GM12878 (cell line): ENCODE measurements around the gene WDTC1. TPM values are rescaled to one million over a fixed set of nuclear protein-coding genes. Genes with fewer than 3 reads are reported as not detected.

Experiments
- ATAC-seq: fragments of 200-7000 bp; cut with Tn5 transposase; 3 replicates; pipeline ENCODE4 v1.9.1; 2020; ENCODE audit warnings: mild to moderate bottlenecking, moderate library complexity
- BruUV-seq: library from RNA; stranded (reverse); fragments of 400-500 nt; replicated peaks from 2 replicates; lab custom pipeline; 2021; lab: Mats Ljungman, UMichigan
- CTCF ChIA-PET: fragments of 300-600 bp; sonication (Branson Sonifier 250); formaldehyde crosslinking; extraction: SDS; loops from one replicate; lab custom pipeline; 2021; ENCODE audit warnings: inconsistent platforms; lab: Yijun Ruan, JAX
- POLR2A ChIA-PET: fragments of 350-600 bp; formaldehyde crosslinking; extraction: SDS; loops from one replicate; lab custom pipeline; 2021; ENCODE audit warnings: inconsistent platforms; lab: Charles Lee
- RAD21 ChIA-PET: fragments of 300-600 bp; sonication (Branson Sonifier 250); formaldehyde crosslinking; loops from one replicate; lab custom pipeline; 2023; ENCODE audit warnings: antibody characterized with exemption; ENCODE audit not compliant: unreplicated experiment; lab: Charles Lee
- SMC1A ChIA-PET: fragments of 300-600 bp; sonication (Branson Sonifier 250); formaldehyde crosslinking; loops from one replicate; lab custom pipeline; 2023; ENCODE audit not compliant: unreplicated experiment, uncharacterized antibody; lab: Charles Lee
- DNase-seq: peaks from one replicate; pipeline ENCODE4 v3.0.0-alpha.2; 2011; ENCODE audit warnings: low read depth, low spot score
- FAIRE-seq: peaks from 3 replicates; lab custom pipeline; 2011; peaks lifted over from hg19 to GRCh38; lab: Jason Lieb, UNC
- H2AFZ ChIP-seq: 2 replicates; pipeline ENCODE4 v1.6.0; 2011; ENCODE audit warnings: low read depth, low read length, control low read depth; ENCODE audit not compliant: control insufficient read depth
- H3K27ac ChIP-seq: 2 replicates; pipeline ENCODE4 v1.5.1; 2011; ENCODE audit warnings: control low read depth; ENCODE audit not compliant: control insufficient read depth, insufficient read depth
- H3K27me3 ChIP-seq, 2 experiments: replicated peaks in 1 of 2; 2 replicates each; pipeline versions ENCODE4 v1.6.0 to v1.6.1; 2011; ENCODE audit warnings: low read length in 1 of 2; ENCODE audit not compliant: control insufficient read depth in 2 of 2, insufficient read depth in 2 of 2
- H3K36me3 ChIP-seq, 2 experiments: 2 replicates each; pipeline ENCODE4 v1.5.1; 2011; ENCODE audit warnings: low read length in 1 of 2; ENCODE audit not compliant: control insufficient read depth in 2 of 2, insufficient read depth in 2 of 2
- H3K4me1 ChIP-seq: 2 replicates; pipeline ENCODE4 v1.6.1; 2011; ENCODE audit warnings: mild to moderate bottlenecking, low read length, moderate library complexity, mixed read lengths; ENCODE audit not compliant: control insufficient read depth, insufficient read depth
- H3K4me2 ChIP-seq: 2 replicates; pipeline ENCODE4 v1.6.0; 2011; ENCODE audit warnings: control low read depth; ENCODE audit not compliant: control insufficient read depth, insufficient read depth
- H3K4me3 ChIP-seq: fragments of 200-600 bp; sonication (generic); 2 replicates; pipeline ENCODE4 v1.5.1; 2016
- H3K79me2 ChIP-seq: 2 replicates; pipeline ENCODE4 v1.6.0; 2011; ENCODE audit warnings: low read length; ENCODE audit not compliant: control insufficient read depth, insufficient read depth
- H3K9ac ChIP-seq: 2 replicates; pipeline ENCODE4 v1.8.0; 2011; ENCODE audit warnings: low read length, control low read depth, mixed read lengths; ENCODE audit not compliant: control insufficient read depth, insufficient read depth
- H3K9me3 ChIP-seq: replicated peaks from 3 replicates; pipeline ENCODE4 v1.5.1; 2011; ENCODE audit warnings: mild to moderate bottlenecking, low read length; ENCODE audit not compliant: control insufficient read depth, insufficient read depth
- H4K20me1 ChIP-seq: 2 replicates; pipeline ENCODE4 v1.6.0; 2011; ENCODE audit not compliant: control insufficient read depth, insufficient read depth
- E2F4 ChIP-seq: IDR thresholded peaks from 2 replicates; pipeline ENCODE4 v1.6.1; 2012; ENCODE audit warnings: low read depth, low read length, improper control_type of control experiment
- FOS ChIP-seq: IDR thresholded peaks from 3 replicates; pipeline ENCODE4 v1.6.1; 2011; ENCODE audit warnings: borderline replicate concordance; ENCODE audit not compliant: insufficient read length; ENCODE audit errors: extremely low read depth
- IRF5 ChIP-seq: fragments of 450-650 bp; IDR thresholded peaks from 2 replicates; pipeline ENCODE4 v1.6.1; 2017; ENCODE audit warnings: borderline replicate concordance
- MYC ChIP-seq: IDR thresholded peaks from 2 replicates; pipeline ENCODE4 v1.6.1; 2011; ENCODE audit warnings: mild to moderate bottlenecking, low read length, moderate library complexity, inconsistent platforms; ENCODE audit not compliant: insufficient read depth, insufficient replicate concordance, insufficient read length, severe bottlenecking
- NFYB ChIP-seq: IDR thresholded peaks from 2 replicates; pipeline ENCODE4 v1.6.1; 2011; ENCODE audit warnings: low read depth, mild to moderate bottlenecking, low read length, improper control_type of control experiment, moderate library complexity; ENCODE audit not compliant: insufficient read depth
- RUNX3 ChIP-seq: IDR thresholded peaks from 2 replicates; pipeline ENCODE4 v1.6.1; 2012; ENCODE audit warnings: low read length, inconsistent platforms
- SRF ChIP-seq, 2 experiments: IDR thresholded peaks; 2 replicates each; pipeline ENCODE4 v1.6.1; 2011; ENCODE audit warnings: low read depth in 2 of 2, low read length in 2 of 2, mild to moderate bottlenecking in 1 of 2, moderate library complexity in 1 of 2
- YY1 ChIP-seq: IDR thresholded peaks from 2 replicates; pipeline ENCODE4 v1.6.1; 2011; ENCODE audit warnings: low read depth, mild to moderate bottlenecking, low read length
- WGBS: methylation state at CpG from one replicate; pipeline ENCODE4 v1.1.6; 2016; ENCODE audit warnings: low lambda C conversion rate; ENCODE audit not compliant: insufficient replicate concordance, insufficient coverage; ENCODE audit errors: missing lambda C conversion rate; 5-methylcytosine and 5-hydroxymethylcytosine counted together
- in situ Hi-C: fragments of 300-500 bp; cut with MboI; formaldehyde crosslinking; loops from 9 replicates; pipeline ENCODE4 v1.14.3; 2018; ENCODE audit warnings: mixed read lengths
- intact Hi-C: fragments of 100-400 bp; cut with micrococcal nuclease; formaldehyde crosslinking; loops from one replicate; pipeline ENCODE4 v1.14.2; 2022; ENCODE audit not compliant: unreplicated experiment
- polyA plus RNA-seq, 11 experiments: library from polyadenylated mRNA; depleted of rRNA in 4 of 11; unstranded in 6 of 11; stranded (reverse) in 5 of 11; fragments of >200 nt; fragmentation: Nextera tagmentation in 4 of 11; fragmentation: Illumina TruSeq in 1 of 11; extraction: Ambion mirVana in 4 of 11; extraction: Trizol in 1 of 11; gene quantifications; 1 replicate in 1 of 11; 2 replicates in 10 of 11; pipeline versions ENCODE4 v1.2.1 to v1.2.3, GENCODE V29; 2011 to 2016; ENCODE audit warnings: inconsistent platforms in 2 of 11, missing spikeins in 2 of 11, low read depth in 1 of 11
- total RNA-seq, 4 experiments: library from RNA; depleted of rRNA in 3 of 4; stranded (reverse); fragments of >200 nt in 3 of 4; fragmentation: Illumina TruSeq in 1 of 4; extraction: Trizol in 1 of 4; gene quantifications; 2 replicates each; pipeline versions ENCODE4 v1.2.1 to v1.2.3, GENCODE V29; 2013 to 2021

Gene WDTC1
- total and polyA plus RNA-seq, 10 of the 15 experiments (the other 5 are each of a cell fraction or from before 2014, with no cell fraction given) = 0.21 to 28.7 (median 7.6) TPM

DNA sequence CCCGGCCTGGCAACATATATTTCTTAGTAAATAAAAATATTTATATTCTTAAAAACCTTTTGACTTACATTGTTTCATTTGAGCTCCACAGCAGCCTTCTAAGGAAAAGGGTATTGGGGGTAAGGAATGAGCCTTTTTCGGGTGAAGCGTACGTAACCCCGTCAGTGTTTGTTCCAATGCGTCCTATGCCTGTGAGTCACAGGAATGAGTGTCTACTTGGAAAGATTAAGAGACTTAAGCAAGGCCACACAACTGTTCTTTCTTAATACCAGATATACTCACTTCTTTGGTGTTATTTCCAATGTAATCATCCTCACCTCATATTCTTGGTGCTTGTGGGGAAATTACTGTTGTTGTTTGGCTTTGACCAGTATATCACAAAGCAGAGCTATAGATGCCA is 22.7 kb downstream of the WDTC1 start:
- Histone ChIP-seq H3K4me2 (no peak overlapping the region), H3K36me3 (peaks cover 0 to 4% of the 10 kb centered on the region in 2 experiments; a peak in 1 of 4 replicates), H3K9me3 (no peaks in the 10 kb centered on the region), H3K9ac (no peak overlapping the region), H4K20me1 (no peaks in the 10 kb centered on the region), H3K79me2 (peaks cover 3% of the 10 kb centered on the region; the same call in 1 of the 2 replicates)
- RAD21 ChIA-PET = no interaction called here
- DNase-seq (no peak), FAIRE-seq (no peak)
- BruUV-seq = no TSS peak
- in situ Hi-C loops (no loop called here), intact Hi-C loops (no loop called here)
- WGBS = 98% methylated on average over 6 of the region's 6 CpGs
- SMC1A ChIA-PET = interaction anchor here (1.0 to 3.9 kb wide), 3 partner anchors 12 to 32 kb away, joined by 3 to 21 read pairs (median 3); partner anchors contain the start of gene WDTC1
- TF ChIP-seq RUNX3 = no peak
- TF ChIP-seq, all 136 proteins: peak for 0
- POLR2A ChIA-PET = no interaction called here
- H2AFZ ChIP-seq = no peak overlapping the region
- H3K27me3 ChIP-seq = no peaks in the 10 kb centered on the region
- no peak overlapping the region for H3K27ac ChIP-seq
- ATAC-seq = no peak
- no peak overlapping the region for H3K4me3 ChIP-seq
- CTCF ChIA-PET = interaction anchor here (0.9 kb wide), 1 partner anchor 17 kb away, joined by 4 read pairs; no protein-coding TSS in a partner anchor
- H3K4me1 ChIP-seq = peaks cover 26% of the 10 kb centered on the region

DNA sequence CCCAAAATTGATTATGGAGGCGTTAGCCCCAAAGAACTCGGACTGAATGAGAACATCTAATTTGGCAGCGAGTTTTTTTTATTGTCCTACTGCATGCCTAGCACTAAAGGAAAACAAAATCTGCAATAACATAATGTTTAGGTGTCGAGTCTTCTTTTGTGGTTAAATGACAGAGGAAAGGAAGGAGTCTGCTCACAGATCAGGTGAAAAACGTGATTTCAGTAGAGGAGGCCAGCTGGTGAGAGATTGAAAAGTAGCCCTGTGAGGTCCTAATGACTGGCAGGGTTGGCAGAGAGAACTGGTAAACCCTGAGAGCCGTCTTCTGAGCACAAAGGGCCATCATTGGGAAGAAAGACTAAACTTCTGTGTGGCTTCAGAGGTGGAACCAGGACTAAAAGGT is 24.2 kb downstream of the WDTC1 start:
- RAD21 ChIA-PET = no interaction called here
- Histone ChIP-seq H3K9ac (no peak overlapping the region), H3K27ac (no peak overlapping the region), H3K36me3 (peaks cover 0 to 4% of the 10 kb centered on the region in 2 experiments; a peak in 1 of 4 replicates), H4K20me1 (no peaks in the 10 kb centered on the region), H3K9me3 (no peaks in the 10 kb centered on the region), H3K79me2 (peaks cover 3% of the 10 kb centered on the region; the same call in 1 of the 2 replicates), H3K4me1 (peaks cover 17% of the 10 kb centered on the region), H2AFZ (no peak overlapping the region), H3K4me2 (no peak overlapping the region), H3K4me3 (no peak overlapping the region), H3K27me3 (no peaks in the 10 kb centered on the region)
- TF ChIP-seq FOS = no peak
- TF ChIP-seq NFYB = no peak
- TF ChIP-seq SRF (IDR thresholded peaks at IDR 0.05; ENCODE audit: low read depth in 2 of 2, low read length in 2 of 2) = no peak
- no peak for TF ChIP-seq IRF5
- TF ChIP-seq YY1 = no peak
- TF ChIP-seq E2F4 = no peak
- no peak for TF ChIP-seq MYC
- intact Hi-C loops = no loop called here
- 62% methylated on average over 6 of the region's 6 CpGs for WGBS
- CTCF ChIA-PET = interaction anchor here (0.8 to 1.5 kb wide), 2 partner anchors 25 to 164 kb away, joined by 3 read pairs; no protein-coding TSS in a partner anchor
- DNase-seq = no peak
- POLR2A ChIA-PET = interaction anchor here (0.6 to 0.7 kb wide), 8 partner anchors 11 to 748 kb away, joined by 3 to 6 read pairs (median 3); no protein-coding TSS in a partner anchor
- ATAC-seq = no peak
- no peak for FAIRE-seq
- in situ Hi-C loops = no loop called here
- BruUV-seq = no TSS peak
- SMC1A ChIA-PET = interaction anchor here (0.6 to 1.8 kb wide), 7 partner anchors 8 to 390 kb away, joined by 3 to 4 read pairs (median 3); no protein-coding TSS in a partner anchor
